ENCODE measurements around the gene DLGAP5.

Gene DLGAP5

GRCh38 chr14:55188686-55189295, 2.6 kb downstream of the DLGAP5 start:
- DNase-seq (ENCODE audit: low read depth in 2 of 2) = no peak

GRCh38 chr14:55180434-55180833, 11.0 kb downstream of the DLGAP5 start:
- no peak for DNase-seq (ENCODE audit: low read depth in 2 of 2)

GRCh38 chr14:55180006-55180405, 11.4 kb downstream of the DLGAP5 start:
- DNase-seq (ENCODE audit: low read depth in 2 of 2) = no peak

GRCh38 chr14:55170526-55170925, 20.9 kb downstream of the DLGAP5 start:
- DNase-seq (ENCODE audit: low read depth in 2 of 2) = no peak

- DNase-seq (ENCODE audit: low read depth in 2 of 2) = no peak
Observed at GRCh38 chr14:55160989-55161388, 30.4 kb downstream of the DLGAP5 start.

GRCh38 chr14:55158412-55158811, 33.0 kb downstream of the DLGAP5 start:
- no peak for DNase-seq (ENCODE audit: low read depth in 2 of 2)

- no peak for DNase-seq (ENCODE audit: low read depth in 2 of 2)
Observed at GRCh38 chr14:55157080-55157479, 34.3 kb downstream of the DLGAP5 start.

GRCh38 chr14:55153951-55154350, 37.4 kb downstream of the DLGAP5 start:
- DNase-seq (ENCODE audit: low read depth in 2 of 2) = no peak

GRCh38 chr14:55152052-55152753, 39.2 kb downstream of the DLGAP5 start:
- no peak for DNase-seq (ENCODE audit: low read depth in 2 of 2)

GRCh38 chr14:55151601-55152000, 39.8 kb downstream of the DLGAP5 start:
- DNase-seq (ENCODE audit: low read depth in 2 of 2) = no peak

GRCh38 chr14:55146425-55146824, 45.0 kb downstream of the DLGAP5 start:
- DNase-seq (ENCODE audit: low read depth in 2 of 2) = no peak

- DNase-seq (ENCODE audit: low read depth in 2 of 2) = no peak
Observed at GRCh38 chr14:55142466-55142865, 48.9 kb downstream of the DLGAP5 start.

GRCh38 chr14:55141825-55142224, 49.6 kb downstream of the DLGAP5 start:
- no peak for DNase-seq (ENCODE audit: low read depth in 2 of 2)

GRCh38 chr14:55139696-55140509, 51.5 kb downstream of the DLGAP5 start:
- no peak for DNase-seq (ENCODE audit: low read depth in 2 of 2)

GRCh38 chr14:55139141-55139540, 52.2 kb downstream of the DLGAP5 start:
- no peak for DNase-seq (ENCODE audit: low read depth in 2 of 2)

GRCh38 chr14:55138091-55138490, 53.3 kb downstream of the DLGAP5 start:
- DNase-seq (ENCODE audit: low read depth in 2 of 2) = no peak

- no peak for DNase-seq (ENCODE audit: low read depth in 2 of 2)
Observed at GRCh38 chr14:55136885-55137786, 54.2 kb downstream of the DLGAP5 start.

GRCh38 chr14:55136241-55136640, 55.1 kb downstream of the DLGAP5 start:
- DNase-seq (ENCODE audit: low read depth in 2 of 2) = no peak

GRCh38 chr14:55133416-55133815, 58.0 kb downstream of the DLGAP5 start:
- DNase-seq (ENCODE audit: low read depth in 2 of 2) = no peak

GRCh38 chr14:55131370-55132137, 59.8 kb downstream of the DLGAP5 start:
- no peak for DNase-seq (ENCODE audit: low read depth in 2 of 2)

GRCh38 chr14:55130196-55130550, 61.2 kb downstream of the DLGAP5 start:
- DNase-seq (ENCODE audit: low read depth in 2 of 2) = no peak

All from stimulated activated CD4-positive, alpha-beta T cell treated with anti-CD3 and anti-CD28 coated beads, Interleukin-12 subunit alpha, Interleukin-12 subunit beta, amount 100 ng/mL, for 24 hours (primary cell).